ENCODE data around the gene KHK.

KHK gene

DNA sequence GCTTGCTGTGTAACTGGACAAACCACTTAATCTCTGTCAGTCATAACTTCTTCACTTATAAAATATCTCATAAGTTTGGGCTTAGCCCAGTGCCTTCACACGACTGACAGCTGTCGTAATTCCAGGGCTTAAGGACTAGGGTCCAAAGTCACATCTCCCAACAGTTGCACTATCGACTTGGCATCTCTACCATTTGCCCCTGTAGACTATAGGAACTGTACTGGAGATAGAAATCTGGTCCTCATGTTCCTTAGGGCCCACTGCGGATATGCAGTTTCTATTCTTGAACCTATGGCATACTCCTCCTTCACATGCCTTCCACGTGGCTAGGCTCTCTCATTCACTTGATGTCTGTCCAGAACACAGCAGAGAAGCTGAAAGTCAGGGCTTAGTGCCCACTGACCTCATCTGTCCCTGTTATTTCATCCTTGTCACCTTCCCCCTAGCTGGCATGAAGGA, 39.7 kb downstream of the KHK start:
- TF ChIP-seq RAD21 (IDR thresholded peaks at IDR 0.05; ENCODE audit: low read depth) = no peak

DNA sequence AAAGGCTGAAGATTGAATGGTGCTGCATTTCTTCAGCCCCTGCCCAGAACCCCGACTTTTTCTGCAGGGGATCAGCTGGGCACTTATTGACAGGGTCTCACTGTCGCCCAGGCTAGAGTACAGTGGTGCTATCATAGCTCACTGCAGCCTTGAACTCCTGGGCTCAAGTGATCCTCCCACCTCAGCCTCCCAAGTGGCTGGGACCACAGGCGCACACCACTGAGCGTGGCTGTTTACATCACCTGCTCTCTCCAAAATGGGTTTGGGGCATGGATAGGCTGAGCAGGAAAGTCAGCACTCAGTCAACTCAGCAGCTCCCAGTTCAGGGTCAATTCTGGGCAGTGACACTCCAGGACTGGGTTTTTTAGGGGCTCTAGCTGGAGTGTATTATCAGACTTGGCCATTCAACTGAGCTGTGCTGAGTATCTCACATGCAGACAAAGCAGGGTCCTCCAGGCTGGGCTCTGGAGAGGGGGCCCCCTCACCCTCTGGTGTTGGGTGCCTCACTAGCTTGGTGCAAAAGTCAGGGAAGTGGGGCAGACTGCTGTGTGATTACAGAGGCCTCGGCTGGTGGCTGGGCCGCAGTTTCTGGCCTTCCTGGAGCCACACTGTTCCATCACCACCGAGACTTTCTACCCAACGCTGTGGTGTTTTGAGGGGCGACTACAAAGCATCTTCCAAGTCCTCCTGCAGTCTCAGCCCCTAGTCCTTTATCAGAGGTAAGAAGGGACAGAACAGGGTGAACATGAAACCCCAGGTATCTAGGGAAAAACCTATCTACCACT, 41.5 kb downstream of the KHK start:
- TF ChIP-seq CREB1 (IDR thresholded peaks at IDR 0.05; ENCODE audit: low read depth) = no peak

DNA sequence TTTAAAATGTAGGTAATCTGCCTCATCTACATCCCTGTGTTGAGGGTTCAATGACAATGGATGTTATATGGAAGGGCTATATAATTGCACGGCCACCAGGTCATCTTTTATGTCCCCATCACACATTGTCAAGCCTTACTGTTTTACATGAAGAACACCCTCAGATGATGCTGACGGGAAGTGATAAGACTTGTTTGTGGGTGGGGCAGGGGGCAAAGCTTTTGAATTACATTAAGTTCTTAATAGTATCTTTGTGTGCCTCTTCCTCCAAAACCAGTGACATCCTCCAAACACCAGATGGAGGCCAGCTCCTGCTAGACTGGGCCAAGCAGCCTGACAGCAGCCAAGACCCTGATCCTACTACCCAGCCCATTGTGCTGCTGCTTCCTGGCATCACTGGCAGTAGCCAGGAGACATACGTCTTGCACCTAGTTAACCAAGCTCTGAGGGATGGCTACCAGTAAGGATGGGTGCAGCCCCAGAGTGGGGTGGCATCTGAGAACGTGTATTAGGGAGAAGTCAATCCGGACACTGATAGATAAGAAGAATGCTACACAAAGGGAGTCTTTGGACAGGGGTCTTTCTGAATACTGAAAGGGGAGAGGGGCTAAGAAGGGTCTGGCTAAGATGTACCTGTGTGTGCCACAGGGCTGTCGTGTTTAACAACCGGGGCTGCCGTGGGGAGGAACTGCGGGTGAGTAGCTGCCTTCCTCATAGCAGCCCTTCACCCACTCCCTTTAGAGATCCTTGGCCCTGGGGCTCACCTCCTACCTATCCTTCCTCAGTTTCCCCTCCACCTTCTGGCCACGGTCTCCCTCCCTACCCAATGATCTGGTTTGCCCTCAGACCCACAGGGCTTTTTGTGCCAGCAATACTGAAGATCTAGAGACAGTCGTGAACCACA, 42.3 kb downstream of the KHK start:
- no peak for TF ChIP-seq EGR1 (IDR thresholded peaks at IDR 0.05)
- no peak for TF ChIP-seq CEBPB (IDR thresholded peaks at IDR 0.05)

DNA sequence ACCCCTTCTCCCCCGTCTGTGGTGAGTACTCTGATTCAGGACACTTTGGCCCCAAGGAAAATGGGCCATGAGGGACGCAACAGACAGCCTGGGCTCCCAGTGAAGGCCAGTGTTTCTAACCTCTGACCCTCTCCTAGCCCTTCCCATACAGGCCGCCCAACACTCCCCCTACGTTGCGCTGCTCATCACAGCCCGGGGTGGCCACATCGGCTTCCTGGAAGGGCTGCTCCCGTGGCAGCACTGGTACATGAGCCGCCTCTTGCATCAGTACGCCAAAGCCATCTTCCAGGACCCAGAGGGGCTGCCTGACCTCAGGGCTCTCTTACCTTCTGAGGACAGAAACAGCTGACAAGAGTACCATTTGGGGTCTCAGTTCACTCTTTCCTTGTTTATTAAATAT, 43.8 kb downstream of the KHK start:
- TF ChIP-seq ZBTB7A (IDR thresholded peaks at IDR 0.05; ENCODE audit: low read depth) (no peak), YY1 (IDR thresholded peaks at IDR 0.05; ENCODE audit: low read depth) (no peak), TEAD4 (IDR thresholded peaks at IDR 0.05) (no peak), TAF1 (IDR thresholded peaks at IDR 0.05; ENCODE audit: low read depth) (no peak), RAD21 (IDR thresholded peaks at IDR 0.05; ENCODE audit: low read depth) (no peak), CEBPB (IDR thresholded peaks at IDR 0.05) (no peak), TCF12 (IDR thresholded peaks at IDR 0.05; ENCODE audit: low read depth) (no peak), EGR1 (IDR thresholded peaks at IDR 0.05) (no peak)
- TF ChIP-seq, protein P1, sequence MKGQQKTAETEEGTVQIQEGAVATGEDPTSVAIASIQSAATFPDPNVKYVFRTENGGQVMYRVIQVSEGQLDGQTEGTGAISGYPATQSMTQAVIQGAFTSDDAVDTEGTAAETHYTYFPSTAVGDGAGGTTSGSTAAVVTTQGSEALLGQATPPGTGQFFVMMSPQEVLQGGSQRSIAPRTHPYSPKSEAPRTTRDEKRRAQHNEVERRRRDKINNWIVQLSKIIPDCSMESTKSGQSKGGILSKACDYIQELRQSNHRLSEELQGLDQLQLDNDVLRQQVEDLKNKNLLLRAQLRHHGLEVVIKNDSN (IDR thresholded peaks at IDR 0.05) = no peak
- TF ChIP-seq, protein P2, sequence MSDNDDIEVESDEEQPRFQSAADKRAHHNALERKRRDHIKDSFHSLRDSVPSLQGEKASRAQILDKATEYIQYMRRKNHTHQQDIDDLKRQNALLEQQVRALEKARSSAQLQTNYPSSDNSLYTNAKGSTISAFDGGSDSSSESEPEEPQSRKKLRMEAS (IDR thresholded peaks at IDR 0.05) = no peak
- TF ChIP-seq, protein P3, sequence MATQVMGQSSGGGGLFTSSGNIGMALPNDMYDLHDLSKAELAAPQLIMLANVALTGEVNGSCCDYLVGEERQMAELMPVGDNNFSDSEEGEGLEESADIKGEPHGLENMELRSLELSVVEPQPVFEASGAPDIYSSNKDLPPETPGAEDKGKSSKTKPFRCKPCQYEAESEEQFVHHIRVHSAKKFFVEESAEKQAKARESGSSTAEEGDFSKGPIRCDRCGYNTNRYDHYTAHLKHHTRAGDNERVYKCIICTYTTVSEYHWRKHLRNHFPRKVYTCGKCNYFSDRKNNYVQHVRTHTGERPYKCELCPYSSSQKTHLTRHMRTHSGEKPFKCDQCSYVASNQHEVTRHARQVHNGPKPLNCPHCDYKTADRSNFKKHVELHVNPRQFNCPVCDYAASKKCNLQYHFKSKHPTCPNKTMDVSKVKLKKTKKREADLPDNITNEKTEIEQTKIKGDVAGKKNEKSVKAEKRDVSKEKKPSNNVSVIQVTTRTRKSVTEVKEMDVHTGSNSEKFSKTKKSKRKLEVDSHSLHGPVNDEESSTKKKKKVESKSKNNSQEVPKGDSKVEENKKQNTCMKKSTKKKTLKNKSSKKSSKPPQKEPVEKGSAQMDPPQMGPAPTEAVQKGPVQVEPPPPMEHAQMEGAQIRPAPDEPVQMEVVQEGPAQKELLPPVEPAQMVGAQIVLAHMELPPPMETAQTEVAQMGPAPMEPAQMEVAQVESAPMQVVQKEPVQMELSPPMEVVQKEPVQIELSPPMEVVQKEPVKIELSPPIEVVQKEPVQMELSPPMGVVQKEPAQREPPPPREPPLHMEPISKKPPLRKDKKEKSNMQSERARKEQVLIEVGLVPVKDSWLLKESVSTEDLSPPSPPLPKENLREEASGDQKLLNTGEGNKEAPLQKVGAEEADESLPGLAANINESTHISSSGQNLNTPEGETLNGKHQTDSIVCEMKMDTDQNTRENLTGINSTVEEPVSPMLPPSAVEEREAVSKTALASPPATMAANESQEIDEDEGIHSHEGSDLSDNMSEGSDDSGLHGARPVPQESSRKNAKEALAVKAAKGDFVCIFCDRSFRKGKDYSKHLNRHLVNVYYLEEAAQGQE (IDR thresholded peaks at IDR 0.05; ENCODE audit: low read depth) = no peak

DNA sequence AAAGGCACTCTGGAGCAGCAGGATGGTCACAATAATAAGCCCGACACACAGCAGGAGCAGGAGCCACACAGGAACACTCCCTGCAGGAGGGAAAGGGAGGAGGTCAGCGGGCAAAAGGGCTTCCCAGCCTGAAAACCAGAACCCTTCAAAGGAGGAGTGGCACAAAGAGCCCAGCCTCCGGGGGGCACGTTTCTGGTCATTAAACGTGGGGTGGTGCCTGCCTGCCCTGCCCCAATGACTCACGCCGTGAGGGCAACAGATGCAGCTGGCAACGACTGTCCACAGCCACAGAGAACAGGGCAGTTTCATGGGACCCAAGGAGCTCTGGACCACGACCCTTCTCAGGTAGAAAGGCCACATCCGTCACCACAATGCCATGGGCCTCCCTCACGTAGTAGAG, 44.9 kb downstream of the KHK start:
- no peak for TF ChIP-seq YY1 (IDR thresholded peaks at IDR 0.05; ENCODE audit: low read depth)
- no peak for TF ChIP-seq TCF12 (IDR thresholded peaks at IDR 0.05; ENCODE audit: low read depth)
- no peak for TF ChIP-seq EP300 (IDR thresholded peaks at IDR 0.05; ENCODE audit: borderline replicate concordance)
- no peak for TF ChIP-seq CEBPB (IDR thresholded peaks at IDR 0.05)
- no peak for TF ChIP-seq TAF1 (IDR thresholded peaks at IDR 0.05; ENCODE audit: low read depth)

DNA sequence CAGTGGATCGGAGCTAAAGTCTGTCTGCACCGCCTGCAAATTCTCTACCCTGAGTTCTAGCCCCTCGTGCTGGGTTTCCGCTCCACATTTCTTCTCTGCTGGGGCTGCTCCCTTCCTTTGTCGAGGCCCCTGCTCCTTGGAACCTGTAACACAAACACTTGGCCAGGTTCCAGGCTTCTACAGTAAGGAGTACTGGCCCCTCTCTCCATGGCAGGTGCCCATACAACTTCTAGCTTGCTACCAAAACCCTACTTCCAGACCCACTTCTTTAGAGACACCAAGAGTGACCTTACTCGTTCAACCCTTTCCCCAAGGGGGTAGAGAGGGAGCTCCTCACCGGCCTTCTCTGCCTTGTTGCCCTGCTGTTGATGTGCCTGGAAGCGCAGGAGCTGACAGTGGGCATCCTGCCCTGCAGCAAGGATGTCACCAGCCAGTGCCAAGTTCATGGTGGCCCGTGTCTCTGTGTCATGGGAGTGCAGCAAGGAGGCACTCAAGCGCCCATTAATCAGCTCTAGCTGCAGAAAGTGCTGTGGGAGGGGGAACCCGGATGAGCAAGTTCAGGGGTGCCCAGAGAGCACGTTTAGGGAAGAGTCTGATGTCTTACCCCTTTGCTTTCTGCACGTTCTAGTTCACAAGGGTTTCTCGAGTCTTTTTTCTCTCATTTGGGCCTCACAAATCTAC, 46.8 kb downstream of the KHK start:
- TF ChIP-seq, protein P1 (IDR thresholded peaks at IDR 0.05) = no peak
- TF ChIP-seq RAD21 (IDR thresholded peaks at IDR 0.05; ENCODE audit: low read depth) (no peak), NFIC (IDR thresholded peaks at IDR 0.05) (no peak), TAF1 (IDR thresholded peaks at IDR 0.05; ENCODE audit: low read depth) (peak; percentile 15; the same call in 1 of the 2 replicates)

DNA sequence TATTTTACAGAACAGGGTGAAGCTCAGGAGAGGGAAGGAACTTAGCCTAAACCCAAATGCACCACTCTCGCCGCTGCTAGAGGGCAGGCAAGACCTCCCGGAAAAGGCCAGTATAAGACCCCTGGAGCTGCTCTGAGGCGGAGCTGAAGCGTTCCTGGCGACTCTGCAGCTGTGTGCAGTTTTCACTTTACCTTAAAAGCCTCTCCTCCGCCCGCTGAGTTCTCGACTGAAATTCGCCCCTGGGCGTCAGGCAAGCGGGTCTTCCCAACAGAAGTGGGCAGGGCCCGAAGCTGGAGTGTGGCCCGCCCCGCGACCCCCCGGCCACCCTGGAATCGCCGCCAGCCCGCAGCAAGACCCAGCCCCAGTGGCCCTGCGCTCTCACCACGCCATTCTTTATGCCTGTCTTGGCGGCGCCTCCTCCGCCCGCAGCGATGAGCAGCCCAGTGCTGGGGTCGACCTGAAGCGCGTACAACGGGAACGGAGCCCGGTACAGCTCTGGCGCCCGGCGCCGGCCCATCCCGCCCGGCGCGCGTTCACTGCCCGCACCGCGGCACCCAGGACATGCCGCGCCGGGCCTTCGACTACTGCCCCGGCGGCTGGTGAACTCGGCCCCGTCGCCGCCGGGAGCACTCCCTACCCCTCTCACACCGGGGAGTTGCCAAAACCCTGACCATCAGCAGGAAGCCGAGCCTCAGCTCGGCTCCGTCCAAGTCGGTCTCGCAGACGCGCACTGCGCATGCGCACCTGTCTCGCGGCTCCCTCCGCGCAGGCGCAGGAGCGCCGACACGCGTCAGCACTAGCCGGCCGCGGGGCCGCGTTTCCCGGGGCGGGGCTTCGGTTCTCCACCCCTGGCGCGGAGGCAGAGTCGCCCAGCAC, 47.6 kb downstream of the KHK start, which contains the start of gene PREB:
PREB (minus strand) TSS at position 732 of the 876 bp plus-strand sequence; CDS start at position 517, 215 bp downstream.
- TF ChIP-seq RAD21 (IDR thresholded peaks at IDR 0.05; ENCODE audit: low read depth) (no peak), NFIC (IDR thresholded peaks at IDR 0.05) (no peak), TAF1 (IDR thresholded peaks at IDR 0.05; ENCODE audit: low read depth) (peak; percentile 81), FOXM1 (IDR thresholded peaks at IDR 0.05; ENCODE audit: borderline replicate concordance, low read depth) (no peak), EP300 (IDR thresholded peaks at IDR 0.05; ENCODE audit: borderline replicate concordance) (no peak), CREB1 (IDR thresholded peaks at IDR 0.05; ENCODE audit: low read depth) (peak; percentile 51; the same call in 1 of the 2 replicates), YY1 (IDR thresholded peaks at IDR 0.05; ENCODE audit: low read depth) (no peak; the same call in 1 of the 2 replicates), ZBTB7A (IDR thresholded peaks at IDR 0.05; ENCODE audit: low read depth) (peak; percentile 68; the same call in 1 of the 2 replicates), CEBPB (IDR thresholded peaks at IDR 0.05) (no peak), TCF12 (IDR thresholded peaks at IDR 0.05; ENCODE audit: low read depth) (no peak), EGR1 (IDR thresholded peaks at IDR 0.05) (no peak), TEAD4 (IDR thresholded peaks at IDR 0.05) (no peak)
- TF ChIP-seq, protein P3 (IDR thresholded peaks at IDR 0.05; ENCODE audit: low read depth) = no peak
- TF ChIP-seq, protein P1 (IDR thresholded peaks at IDR 0.05) = no peak
- TF ChIP-seq, protein P2 (IDR thresholded peaks at IDR 0.05) = no peak
